Kidney (tissue), 14 donors: ENCODE measurements around the gene MEGF10. TPM values are rescaled to one million over a fixed set of nuclear protein-coding genes. Genes with fewer than 3 reads are reported as not detected.

ENCODE experiments used
- DNase-seq, 5 donors: peaks; one replicate each; pipeline ENCODE4 v3.0.0-alpha.2; 2013 to 2020
- FAIRE-seq: peaks from 2 replicates; lab custom pipeline; 2012; peaks lifted over from hg19 to GRCh38; lab: Jason Lieb, UNC
- H3K27ac ChIP-seq, 2 donors: one replicate each; pipeline ENCODE4 v1.7.0; 2013; ENCODE audit warnings: low read depth in 2 of 2, low read length in 2 of 2, inconsistent platforms in 1 of 2
- H3K27me3 ChIP-seq: one replicate; pipeline ENCODE4 v1.7.1; 2013; ENCODE audit warnings: low read length, inconsistent platforms; ENCODE audit not compliant: control insufficient read depth, insufficient read depth
- H3K36me3 ChIP-seq, 3 donors: one replicate each; pipeline versions ENCODE4 v1.7.0 to v1.7.1; 2013; ENCODE audit warnings: low read length in 3 of 3, control low read depth in 1 of 3, inconsistent platforms in 1 of 3; ENCODE audit not compliant: insufficient read depth in 3 of 3, control insufficient read depth in 2 of 3
- H3K4me1 ChIP-seq, 3 donors: one replicate each; pipeline versions ENCODE4 v1.7.0 to v1.7.1; 2013; ENCODE audit warnings: low read length in 3 of 3, inconsistent platforms in 1 of 3, low read depth in 1 of 3; ENCODE audit not compliant: control insufficient read depth in 2 of 3, insufficient read depth in 2 of 3
- H3K4me3 ChIP-seq, 3 donors: one replicate each; pipeline versions ENCODE4 v1.7.0 to v1.8.1; 2013; ENCODE audit warnings: low read length in 3 of 3, control low read depth in 1 of 3, inconsistent platforms in 1 of 3
- H3K9ac ChIP-seq, 3 donors: one replicate each; pipeline versions ENCODE4 v1.7.0 to v1.7.1; 2013; ENCODE audit warnings: low read length in 3 of 3, control low read depth in 1 of 3, inconsistent platforms in 1 of 3
- H3K9me3 ChIP-seq, 3 donors: one replicate each; pipeline versions ENCODE4 v1.7.0 to v1.7.1; 2013; ENCODE audit warnings: low read length in 3 of 3, control low read depth in 1 of 3, inconsistent platforms in 1 of 3; ENCODE audit not compliant: control insufficient read depth in 2 of 3, insufficient read depth in 1 of 3
- CTCF ChIP-seq: IDR thresholded peaks from 3 replicates; pipeline ENCODE4 v1.5.1; 2012; ENCODE audit warnings: mild to moderate bottlenecking, moderate library complexity, borderline replicate concordance; ENCODE audit not compliant: insufficient read depth; ENCODE audit errors: extremely low read depth
- intact Hi-C: fragments of 100-400 bp; cut with DNase I; formaldehyde crosslinking; loops from one replicate; pipeline ENCODE4 v1.11.1; 2022
- polyA plus RNA-seq: library from polyadenylated mRNA; stranded (reverse); fragments of 350-450 nt; fragmentation: Illumina TruSeq; extraction: RNeasy Lipid Tissue Mini Kit (QIAGEN cat#74804); gene quantifications from one replicate; pipeline ENCODE4 v1.2.3, GENCODE V29; 2014; ENCODE audit warnings: low read depth, low replicate concordance; ENCODE audit not compliant: insufficient read depth
- total RNA-seq: library from RNA; stranded (reverse); fragmentation: NEBNext Ultra II Directional; extraction: Animal tissue kit (Norgen Biotek cat#: 25700); gene quantifications from one replicate; pipeline ENCODE4 v1.2.1, GENCODE V29; 2021
- donor health status: control.
- donor health status: control.
- donor health status: control.
- donor health status: control.
- donor health status: control.
- donor health status: DM: yes; HTN: yes; CAD: no.
- donor health status: Normal renal cell carcinoma (clear cell type).

Gene MEGF10
- total and polyA plus RNA-seq, 2 donors from 2014 or later, result 0.09 to 0.25 TPM

DNA sequence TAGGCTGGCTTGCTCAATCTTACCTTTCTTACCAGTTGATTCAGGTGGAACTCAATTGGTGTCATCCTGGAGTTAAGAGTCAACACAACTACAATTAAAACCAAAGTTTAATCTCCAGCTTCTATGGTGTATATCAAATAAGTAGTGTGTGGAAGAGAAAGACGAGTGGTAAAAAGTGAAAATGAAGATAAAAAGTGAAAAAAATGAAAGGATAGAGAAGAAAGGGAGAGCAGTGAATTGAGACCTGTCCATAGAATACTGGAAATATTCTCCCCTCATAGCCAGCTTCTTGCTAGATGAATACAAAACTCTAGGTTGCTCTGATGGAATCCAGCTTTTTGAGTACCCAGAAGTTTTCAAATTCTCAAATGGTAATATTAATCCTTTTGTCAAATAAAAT, 76.4 kb downstream of the MEGF10 start:
- intact Hi-C loops, result no loop called here
- Histone ChIP-seq H3K27ac (no peak overlapping the region), H3K9ac (no peak overlapping the region), H3K27me3 (no peaks in the 10 kb centered on the region), H3K9me3 (no peaks in the 10 kb centered on the region), H3K36me3 (no peaks in the 10 kb centered on the region), H3K4me3 (no peak overlapping the region), H3K4me1 (no peaks in the 10 kb centered on the region)
- no peak for FAIRE-seq
- TF ChIP-seq CTCF, result no peak
- DNase-seq, result no peak

- Histone ChIP-seq H3K27ac (no peak overlapping the region), H3K36me3 (no peaks in the 10 kb centered on the region), H3K9me3 (no peaks in the 10 kb centered on the region), H3K4me1 (no peaks in the 10 kb centered on the region), H3K9ac (no peak overlapping the region), H3K27me3 (no peaks in the 10 kb centered on the region), H3K4me3 (no peak overlapping the region)
- no peak for FAIRE-seq
- DNase-seq, result no peak
- TF ChIP-seq CTCF, result no peak
- intact Hi-C loops, result no loop called here
Observed at GRCh38 chr5:127367946-127368465, 77.4 kb downstream of the MEGF10 start.

DNA sequence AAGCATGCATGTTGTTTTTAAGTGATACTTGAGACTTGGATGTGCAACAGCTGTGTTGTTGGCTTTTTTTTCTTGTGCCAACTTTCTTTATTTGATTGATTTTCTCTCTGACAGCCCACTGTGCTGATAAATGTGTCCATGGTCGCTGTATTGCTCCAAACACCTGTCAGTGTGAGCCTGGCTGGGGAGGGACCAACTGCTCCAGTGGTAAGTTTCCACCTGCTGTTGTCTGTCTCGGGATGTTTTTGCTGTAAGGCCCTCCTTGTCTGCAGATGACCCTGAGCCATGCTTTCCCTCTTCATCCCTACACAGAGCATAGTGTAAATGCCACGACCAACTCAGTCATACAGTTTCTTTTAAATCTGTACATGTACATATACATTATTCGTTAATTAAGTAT, 79.2 kb downstream of the MEGF10 start:
- intact Hi-C loops, result no loop called here

More for the DNA sequence above, 79.2 kb downstream of the MEGF10 start:
- DNase-seq (peak in 3 of 5 donors; percentile 29 to 39 (median 36)), FAIRE-seq (no peak)
- H3K4me3 ChIP-seq, result no peak overlapping the region
- no peak for TF ChIP-seq CTCF
- H3K27me3 ChIP-seq, result no peaks in the 10 kb centered on the region
- no peaks in the 10 kb centered on the region for H3K9me3 ChIP-seq
- no peak overlapping the region for H3K27ac ChIP-seq
- H3K36me3 ChIP-seq, result no peaks in the 10 kb centered on the region
- H3K4me1 ChIP-seq, result no peaks in the 10 kb centered on the region
- H3K9ac ChIP-seq, result no peak overlapping the region
